ENCODE results near the gene KLHL15. TPM values are rescaled to one million over a fixed set of nuclear protein-coding genes. Genes with fewer than 3 reads are reported as not detected.
A peak's percentile ranks its signal among the peaks of the same experiment; 100 is the strongest.

The KLHL15 gene
- total RNA-seq, 1 donor, result 13.2 TPM

DNA sequence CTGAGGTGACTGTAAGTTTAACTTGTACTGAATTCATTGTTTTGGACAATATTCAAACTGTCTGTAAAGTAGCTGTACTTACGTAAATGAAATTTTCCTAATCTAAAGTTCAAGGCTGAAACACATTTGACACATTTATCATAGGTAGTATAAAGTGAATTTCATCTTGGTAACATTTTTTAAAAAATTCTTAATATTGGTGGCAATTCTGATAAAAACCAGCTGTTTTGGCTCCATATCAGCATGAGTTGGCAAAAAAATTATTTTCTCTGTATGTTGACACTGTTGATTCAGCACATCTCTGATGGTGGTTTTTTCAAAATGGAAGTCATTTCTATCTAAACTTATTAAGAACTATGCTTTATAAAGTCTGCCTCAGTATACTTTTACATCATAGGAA, 88.3 kb downstream of the KLHL15 start:
- TF ChIP-seq, protein P1, sequence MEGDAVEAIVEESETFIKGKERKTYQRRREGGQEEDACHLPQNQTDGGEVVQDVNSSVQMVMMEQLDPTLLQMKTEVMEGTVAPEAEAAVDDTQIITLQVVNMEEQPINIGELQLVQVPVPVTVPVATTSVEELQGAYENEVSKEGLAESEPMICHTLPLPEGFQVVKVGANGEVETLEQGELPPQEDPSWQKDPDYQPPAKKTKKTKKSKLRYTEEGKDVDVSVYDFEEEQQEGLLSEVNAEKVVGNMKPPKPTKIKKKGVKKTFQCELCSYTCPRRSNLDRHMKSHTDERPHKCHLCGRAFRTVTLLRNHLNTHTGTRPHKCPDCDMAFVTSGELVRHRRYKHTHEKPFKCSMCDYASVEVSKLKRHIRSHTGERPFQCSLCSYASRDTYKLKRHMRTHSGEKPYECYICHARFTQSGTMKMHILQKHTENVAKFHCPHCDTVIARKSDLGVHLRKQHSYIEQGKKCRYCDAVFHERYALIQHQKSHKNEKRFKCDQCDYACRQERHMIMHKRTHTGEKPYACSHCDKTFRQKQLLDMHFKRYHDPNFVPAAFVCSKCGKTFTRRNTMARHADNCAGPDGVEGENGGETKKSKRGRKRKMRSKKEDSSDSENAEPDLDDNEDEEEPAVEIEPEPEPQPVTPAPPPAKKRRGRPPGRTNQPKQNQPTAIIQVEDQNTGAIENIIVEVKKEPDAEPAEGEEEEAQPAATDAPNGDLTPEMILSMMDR (IDR thresholded peaks at IDR 0.05; ENCODE audit: insufficient read depth, low read length), result no peak
- DNase-seq (ENCODE audit: low read depth), result peak; percentile 81
- H3K4me3 ChIP-seq (ENCODE audit: low read depth, low read length), result no peak overlapping the region

DNA sequence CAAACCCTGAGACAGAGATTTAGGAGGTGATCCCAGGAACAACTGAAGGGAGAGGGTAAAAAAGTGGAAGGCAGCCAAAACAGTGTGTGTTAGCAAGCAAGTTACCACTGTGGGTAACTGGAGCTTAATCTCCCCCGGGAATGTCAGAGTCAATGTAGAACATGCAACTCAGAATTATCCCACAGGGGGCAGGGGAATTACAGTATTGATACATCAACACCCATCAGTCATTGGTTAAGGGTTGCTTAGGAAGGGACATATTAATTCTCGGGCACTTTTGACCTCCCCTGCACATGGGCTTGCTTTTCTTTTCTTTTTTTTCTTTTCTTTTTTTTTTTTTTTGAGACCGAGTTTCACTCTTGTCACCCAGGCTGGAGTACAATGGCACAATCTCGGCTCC, 89.9 kb downstream of the KLHL15 start:
- TF ChIP-seq, protein P1 (IDR thresholded peaks at IDR 0.05; ENCODE audit: insufficient read depth, low read length), result no peak
- H3K4me3 ChIP-seq (ENCODE audit: low read depth, low read length), result no peak overlapping the region
- DNase-seq (ENCODE audit: low read depth), result no peak

DNA sequence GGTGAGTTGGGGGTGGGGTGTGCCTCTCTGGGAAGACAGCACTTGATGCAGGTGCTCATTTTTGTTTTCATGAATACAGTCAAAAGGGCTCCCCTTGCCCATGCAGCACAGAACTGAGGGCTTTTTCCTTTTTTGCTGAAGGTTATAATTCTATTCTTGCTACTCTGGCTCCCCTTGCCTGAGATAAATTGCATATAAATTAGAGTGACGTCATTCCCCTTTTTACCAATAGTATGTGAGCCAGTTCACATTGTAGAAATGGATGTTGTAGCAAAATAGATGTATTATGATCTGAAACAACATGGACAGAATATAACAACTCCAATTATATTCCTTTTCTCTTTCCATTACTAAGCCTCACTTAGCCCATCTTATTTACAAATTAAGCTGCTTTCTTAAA, 90.8 kb downstream of the KLHL15 start:
- TF ChIP-seq, protein P1 (IDR thresholded peaks at IDR 0.05; ENCODE audit: insufficient read depth, low read length), result no peak
- no peak for DNase-seq (ENCODE audit: low read depth)
- H3K4me3 ChIP-seq (ENCODE audit: low read depth, low read length), result no peak overlapping the region

DNA sequence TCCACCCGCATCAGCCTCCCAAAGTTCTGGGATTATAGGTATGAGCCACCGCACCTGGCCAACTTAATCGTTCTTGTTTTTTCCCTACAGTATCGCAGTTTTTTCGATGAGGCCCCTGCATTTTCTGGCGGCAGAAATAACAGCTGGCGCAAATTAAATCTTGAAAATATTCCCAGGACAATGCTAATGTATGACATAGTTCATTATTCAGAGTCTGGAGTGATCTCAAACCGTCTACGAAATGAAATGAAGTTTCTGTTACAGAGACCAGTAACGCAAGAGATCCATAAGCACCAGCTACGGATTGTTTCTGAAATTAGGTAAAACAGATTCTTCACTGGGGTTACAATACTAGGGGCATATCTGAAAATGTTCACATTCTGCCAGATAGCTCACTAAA, 91.9 kb downstream of the KLHL15 start:
- H3K4me3 ChIP-seq (ENCODE audit: low read depth, low read length), result no peak overlapping the region
- TF ChIP-seq, protein P1 (IDR thresholded peaks at IDR 0.05; ENCODE audit: insufficient read depth, low read length), result no peak
- DNase-seq (ENCODE audit: low read depth), result peak; percentile 66

Other genes starting within 250 kb of the KLHL15 start
- gene SAT1, start 244.0 kb downstream of the KLHL15 start, total RNA-seq (ENCODE audit: low replicate concordance), result 75.7 and 450 TPM in 2 replicates
- gene APOO, start 119.2 kb downstream of the KLHL15 start, total RNA-seq (ENCODE audit: low replicate concordance), result 9.8 TPM in 1 of 2 replicates, not detected in the other
- gene CXorf58, start 119.2 kb downstream of the KLHL15 start, total RNA-seq (ENCODE audit: low replicate concordance), result not detected in 2 replicates
- gene EIF2S3, start 27.8 kb upstream of the KLHL15 start, total RNA-seq (ENCODE audit: low replicate concordance), result 149 and 349 TPM in 2 replicates
- gene ZFX, start 122.5 kb upstream of the KLHL15 start, total RNA-seq (ENCODE audit: low replicate concordance), result 41.5 and 69.3 TPM in 2 replicates